OCI-LY3 (cell line): ENCODE results near the gene KDM6A.

Experiments
- H2AFZ ChIP-seq: fragments of 200-600, 300-600 bp; shearing (Covaris generic); 2 replicates; pipeline ENCODE4 v1.6.0; 2014; ENCODE audit warnings: antibody characterized with exemption, low read depth, low read length
- H3K27ac ChIP-seq: fragments of 200-600, 300-600 bp; sonication (generic); 2 replicates; pipeline ENCODE4 v1.5.1; 2014; ENCODE audit warnings: mild to moderate bottlenecking, low read length, moderate library complexity, mixed read lengths
- H3K27me3 ChIP-seq: fragments of 200-600, 300-600 bp; sonication (generic); 2 replicates; pipeline ENCODE4 v1.6.1; 2014; ENCODE audit warnings: low read depth, low read length, mixed read lengths
- H3K36me3 ChIP-seq: fragments of 200-600, 300-600 bp; sonication (generic); replicated peaks from 2 replicates; pipeline ENCODE3; 2014; ENCODE audit warnings: low read depth, low read length, mixed read lengths
- H3K4me1 ChIP-seq: fragments of 300-600, 200-600 bp; sonication (generic); 2 replicates; pipeline ENCODE4 v1.6.1; 2014; ENCODE audit warnings: low read length, mixed read lengths
- H3K4me2 ChIP-seq: fragments of 200-600, 300-600 bp; sonication (generic); 2 replicates; pipeline ENCODE4 v1.6.1; 2014; ENCODE audit warnings: low read length, mixed read lengths
- H3K4me3 ChIP-seq: fragments of 300-600, 200-600 bp; sonication (generic); 2 replicates; pipeline ENCODE4 v1.5.1; 2014; ENCODE audit warnings: antibody characterized with exemption, mild to moderate bottlenecking, low read length, moderate library complexity
- H3K79me2 ChIP-seq: fragments of 300-600, 200-600 bp; shearing (Covaris generic); 2 replicates; pipeline ENCODE4 v1.6.1; 2014; ENCODE audit warnings: mild to moderate bottlenecking, low read length, mixed read lengths
- H3K9ac ChIP-seq: fragments of 300-600, 200-600 bp; shearing (Covaris generic); 2 replicates; pipeline ENCODE4 v1.6.0; 2014; ENCODE audit warnings: mild to moderate bottlenecking, low read length, moderate library complexity
- H3K9me3 ChIP-seq: fragments of 200-600, 300-600 bp; shearing (Covaris generic); 2 replicates; pipeline ENCODE4 v1.6.1; 2014; ENCODE audit warnings: low read length, mixed read lengths; ENCODE audit not compliant: insufficient read depth
- H4K20me1 ChIP-seq: fragments of 200-600, 300-600 bp; sonication (generic); 2 replicates; pipeline ENCODE4 v1.6.1; 2016; ENCODE audit warnings: low read length, mixed read lengths; ENCODE audit not compliant: insufficient read depth
- CTCF ChIP-seq: fragments of 200-600, 300-600 bp; sonication (generic); IDR thresholded peaks from 2 replicates; pipeline ENCODE4 v1.5.1; 2014; ENCODE audit warnings: antibody characterized with exemption, low read length, low read depth
- EZH2phosphoT487 ChIP-seq: fragments of 200-600 bp; shearing (Covaris generic); IDR thresholded peaks from 2 replicates; pipeline ENCODE4 v1.6.1; 2018; ENCODE audit warnings: antibody characterized with exemption, mixed run types, low read depth

Gene KDM6A

GRCh38 chrX:44973420-44973932, 100.5 kb downstream of the KDM6A start:
- Histone ChIP-seq H3K79me2 (peaks cover 21% of the 10 kb centered on the region), H4K20me1 (peaks cover 11% of the 10 kb centered on the region), H3K4me1 (no peaks in the 10 kb centered on the region), H3K27ac (no peak overlapping the region), H3K9ac (no peak overlapping the region), H2AFZ (no peak overlapping the region), H3K36me3 (peaks cover 15% of the 10 kb centered on the region), H3K4me3 (no peak overlapping the region), H3K9me3 (no peaks in the 10 kb centered on the region), H3K4me2 (no peak overlapping the region), H3K27me3 (no peaks in the 10 kb centered on the region)
- no peak for TF ChIP-seq EZH2phosphoT487
- TF ChIP-seq CTCF, result no peak

GRCh38 chrX:44974451-44974850, 101.5 kb downstream of the KDM6A start:
- no peaks in the 10 kb centered on the region for H3K9me3 ChIP-seq
- H3K79me2 ChIP-seq, result peaks cover 30% of the 10 kb centered on the region

GRCh38 chrX:44975666-44976263, 102.8 kb downstream of the KDM6A start:
- Histone ChIP-seq H4K20me1 (peaks cover 19% of the 10 kb centered on the region), H3K4me3 (no peak overlapping the region), H3K27ac (no peak overlapping the region), H3K36me3 (peaks cover 18% of the 10 kb centered on the region), H3K9ac (no peak overlapping the region), H3K9me3 (no peaks in the 10 kb centered on the region), H3K79me2 (peaks cover 33% of the 10 kb centered on the region), H3K4me2 (no peak overlapping the region), H2AFZ (no peak overlapping the region), H3K27me3 (no peaks in the 10 kb centered on the region), H3K4me1 (peaks cover 7% of the 10 kb centered on the region)
- TF ChIP-seq EZH2phosphoT487, result no peak
- TF ChIP-seq CTCF, result no peak

More at GRCh38 chrX:44974451-44974850, 101.5 kb downstream of the KDM6A start:
- no peaks in the 10 kb centered on the region for H3K27me3 ChIP-seq
- no peak for TF ChIP-seq EZH2phosphoT487
- no peak overlapping the region for H3K27ac ChIP-seq
- peaks cover 16% of the 10 kb centered on the region for H4K20me1 ChIP-seq
- H3K4me1 ChIP-seq, result no peaks in the 10 kb centered on the region
- no peak overlapping the region for H3K4me2 ChIP-seq
- H3K9ac ChIP-seq, result no peak overlapping the region
- no peak overlapping the region for H3K4me3 ChIP-seq
- H2AFZ ChIP-seq, result no peak overlapping the region
- peaks cover 18% of the 10 kb centered on the region for H3K36me3 ChIP-seq

- Histone ChIP-seq H4K20me1 (peaks cover 30% of the 10 kb centered on the region), H3K27ac (no peak overlapping the region), H3K9ac (no peak overlapping the region), H3K9me3 (no peaks in the 10 kb centered on the region), H3K4me1 (peaks cover 16% of the 10 kb centered on the region), H3K4me3 (no peak overlapping the region), H3K4me2 (no peak overlapping the region), H3K36me3 (peaks cover 18% of the 10 kb centered on the region), H2AFZ (no peak overlapping the region), H3K27me3 (no peaks in the 10 kb centered on the region), H3K79me2 (peaks cover 43% of the 10 kb centered on the region)
- TF ChIP-seq EZH2phosphoT487 (no peak), CTCF (no peak)
These were observed 106.0 kb downstream of the KDM6A start for GRCh38 chrX:44978976-44979375.
